Thyroid gland (tissue), 4 donors: ENCODE measurements around the gene WNT9A. TPM values are rescaled to one million over a fixed set of nuclear protein-coding genes. Genes with fewer than 3 reads are reported as not detected.

Experiments used
- DNase-seq, 2 donors: peaks; one replicate each; pipeline ENCODE4 v3.0.0-alpha.2; 2019
- H3K27ac ChIP-seq, 3 donors: fragments of 200-600 bp; sonication (generic); 1 replicate in 2 of 3; 2 replicates in 1 of 3; pipeline ENCODE4 v1.5.1; 2016 to 2019; ENCODE audit warnings: mild to moderate bottlenecking in 1 of 3, moderate library complexity in 1 of 3
- H3K27me3 ChIP-seq: fragments of 200-600 bp; sonication (generic); one replicate; pipeline ENCODE4 v1.5.1; 2019
- H3K36me3 ChIP-seq, 2 donors: fragments of 200-600 bp; sonication (generic); one replicate each; pipeline ENCODE4 v1.5.1; 2016 to 2019
- H3K4me1 ChIP-seq, 2 donors: fragments of 200-600 bp; sonication (generic); one replicate each; pipeline ENCODE4 v1.5.1; 2017 to 2019
- H3K4me3 ChIP-seq, 3 donors: fragments of 200-600 bp; sonication (generic); replicated peaks in 1 of 3; 1 replicate in 2 of 3; 2 replicates in 1 of 3; pipeline ENCODE4 v1.5.1; 2016; ENCODE audit warnings: mild to moderate bottlenecking in 1 of 3
- H3K9me3 ChIP-seq: fragments of 200-600 bp; sonication (generic); one replicate; pipeline ENCODE4 v1.5.1; 2017
- POLR2A ChIP-seq, 2 donors: fragments of 450-650 bp; IDR thresholded peaks; one replicate each; pipeline ENCODE4 v1.6.1; 2017; ENCODE audit warnings: antibody characterized with exemption in 2 of 2, mild to moderate bottlenecking in 2 of 2, moderate library complexity in 1 of 2
- WGBS, 2 donors: methylation state at CpG; one replicate each; pipeline ENCODE4 v1.1.5; 2017; 5-methylcytosine and 5-hydroxymethylcytosine counted together
- intact Hi-C: fragments of 100-400 bp; cut with DNase I; formaldehyde crosslinking; loops from one replicate; pipeline ENCODE4 v1.15.1; 2023
- total RNA-seq, 4 donors: library from RNA; depleted of rRNA; stranded (reverse); fragments of >200 nt; gene quantifications; one replicate each; pipeline ENCODE4 v1.2.3, GENCODE V29; 2016
- TF ChIP-seq, protein P1 (sequence below), 6 experiments: fragments of 200-600 bp in 3 of 6; fragments of 450-650 bp in 3 of 6; sonication (generic) in 3 of 6; IDR thresholded peaks; one replicate each; pipeline ENCODE4 v1.5.1; 2016 to 2019; ENCODE audit warnings: antibody characterized with exemption in 6 of 6, mild to moderate bottlenecking in 2 of 6, inconsistent platforms in 1 of 6, moderate library complexity in 1 of 6

WNT9A gene
- total RNA-seq, 4 donors from 2014 or later, result 2.5 to 4.3 (median 3.4) TPM

DNA sequence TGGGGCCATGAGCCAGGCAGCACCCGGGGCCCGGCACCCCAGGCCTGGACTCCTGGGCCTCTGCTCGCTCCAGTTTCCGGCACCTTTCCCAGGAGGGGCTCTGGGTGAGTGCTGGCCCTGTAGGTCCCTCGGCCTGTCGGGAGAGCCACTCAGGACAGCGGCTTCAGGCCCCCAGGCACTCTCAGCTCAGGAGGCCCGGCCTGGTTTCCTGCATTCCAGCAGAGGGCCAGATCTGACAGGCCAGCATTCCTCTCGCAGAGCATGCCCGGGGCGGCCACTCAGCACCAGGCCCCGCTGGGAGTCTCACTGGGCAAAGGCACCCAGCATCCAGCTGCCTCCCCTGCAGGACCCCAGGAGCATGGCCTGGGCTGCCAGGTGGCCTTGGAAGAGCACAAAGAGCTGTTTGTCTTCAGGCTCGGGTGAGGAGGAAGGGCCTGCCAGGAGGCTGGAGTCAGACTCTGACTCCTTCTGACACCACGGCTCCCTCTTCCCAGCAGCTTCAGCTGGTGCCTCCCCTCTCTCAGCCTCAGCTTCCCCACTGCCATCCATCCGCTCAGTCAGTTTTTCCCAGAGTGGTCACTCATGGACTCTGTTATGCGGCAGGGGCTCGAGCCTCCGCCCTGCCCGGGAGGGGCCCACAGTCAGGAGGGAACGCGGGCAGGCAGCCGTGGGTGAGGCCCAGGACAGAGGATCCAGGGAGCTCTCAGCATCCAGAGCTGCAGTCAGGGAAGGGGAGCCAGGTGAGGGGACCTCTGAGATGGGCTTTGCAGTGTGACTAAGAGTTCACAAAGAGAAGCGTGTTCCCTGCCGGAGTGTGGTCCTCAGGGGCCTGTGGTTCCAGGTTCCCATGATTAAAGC is 51.7 kb downstream of the WNT9A start:
- no peaks in the 10 kb centered on the region for H3K9me3 ChIP-seq
- H3K4me1 ChIP-seq, result no peaks in the 10 kb centered on the region
- intact Hi-C loops, result no loop called here
- H3K4me3 ChIP-seq, result no peak overlapping the region
- no peak overlapping the region for H3K27ac ChIP-seq
- TF ChIP-seq, protein P1, sequence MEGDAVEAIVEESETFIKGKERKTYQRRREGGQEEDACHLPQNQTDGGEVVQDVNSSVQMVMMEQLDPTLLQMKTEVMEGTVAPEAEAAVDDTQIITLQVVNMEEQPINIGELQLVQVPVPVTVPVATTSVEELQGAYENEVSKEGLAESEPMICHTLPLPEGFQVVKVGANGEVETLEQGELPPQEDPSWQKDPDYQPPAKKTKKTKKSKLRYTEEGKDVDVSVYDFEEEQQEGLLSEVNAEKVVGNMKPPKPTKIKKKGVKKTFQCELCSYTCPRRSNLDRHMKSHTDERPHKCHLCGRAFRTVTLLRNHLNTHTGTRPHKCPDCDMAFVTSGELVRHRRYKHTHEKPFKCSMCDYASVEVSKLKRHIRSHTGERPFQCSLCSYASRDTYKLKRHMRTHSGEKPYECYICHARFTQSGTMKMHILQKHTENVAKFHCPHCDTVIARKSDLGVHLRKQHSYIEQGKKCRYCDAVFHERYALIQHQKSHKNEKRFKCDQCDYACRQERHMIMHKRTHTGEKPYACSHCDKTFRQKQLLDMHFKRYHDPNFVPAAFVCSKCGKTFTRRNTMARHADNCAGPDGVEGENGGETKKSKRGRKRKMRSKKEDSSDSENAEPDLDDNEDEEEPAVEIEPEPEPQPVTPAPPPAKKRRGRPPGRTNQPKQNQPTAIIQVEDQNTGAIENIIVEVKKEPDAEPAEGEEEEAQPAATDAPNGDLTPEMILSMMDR (IDR thresholded peaks at IDR 0.05), result no peak
- TF ChIP-seq POLR2A (IDR thresholded peaks at IDR 0.05), result no peak
- 83 to 84% methylated on average over 9 to 14 of the region's 24 CpGs for WGBS, 2 donors
- no peaks in the 10 kb centered on the region for H3K36me3 ChIP-seq
- peak; percentile 1 for DNase-seq
- no peaks in the 10 kb centered on the region for H3K27me3 ChIP-seq

DNA sequence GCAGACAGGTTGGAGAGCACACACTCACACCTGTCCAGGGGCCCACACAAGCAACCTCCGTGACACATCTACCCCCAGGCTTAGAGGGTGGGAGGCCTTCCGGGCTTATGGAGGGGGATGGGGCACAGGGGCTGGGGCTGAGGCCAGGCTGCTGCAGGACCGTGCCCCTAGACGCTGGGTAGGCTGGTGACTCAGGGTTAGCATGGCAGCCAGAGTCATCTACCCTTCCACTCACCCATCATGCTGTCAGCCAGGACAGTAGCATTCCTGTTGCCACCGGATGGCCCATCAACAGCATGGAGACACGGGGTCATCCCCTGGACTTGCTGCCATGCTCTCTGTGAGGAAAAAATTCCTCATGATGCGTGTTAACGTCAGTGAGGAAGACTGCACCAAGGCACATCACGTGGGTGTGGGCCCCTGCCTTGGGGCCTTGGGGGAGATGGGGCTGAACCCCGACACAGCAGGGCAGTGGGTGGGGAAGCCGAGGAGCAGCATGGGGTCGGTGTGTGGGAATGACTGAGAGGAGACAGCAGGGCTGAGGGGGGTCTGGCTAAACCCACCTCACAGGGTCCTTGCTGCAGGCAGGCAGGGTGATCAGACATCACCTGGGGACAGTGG is 52.8 kb downstream of the WNT9A start:
- intact Hi-C loops, result no loop called here
- WGBS, 2 donors, result 91 to 92% methylated on average over 8 to 11 of the region's 12 CpGs
- DNase-seq, result peak in 1 of 2 donors; percentile 0
- Histone ChIP-seq H3K27me3 (no peaks in the 10 kb centered on the region), H3K27ac (no peak overlapping the region), H3K9me3 (no peaks in the 10 kb centered on the region), H3K36me3 (no peaks in the 10 kb centered on the region), H3K4me1 (no peaks in the 10 kb centered on the region), H3K4me3 (no peak overlapping the region)
- TF ChIP-seq, protein P1 (IDR thresholded peaks at IDR 0.05), result no peak

DNA sequence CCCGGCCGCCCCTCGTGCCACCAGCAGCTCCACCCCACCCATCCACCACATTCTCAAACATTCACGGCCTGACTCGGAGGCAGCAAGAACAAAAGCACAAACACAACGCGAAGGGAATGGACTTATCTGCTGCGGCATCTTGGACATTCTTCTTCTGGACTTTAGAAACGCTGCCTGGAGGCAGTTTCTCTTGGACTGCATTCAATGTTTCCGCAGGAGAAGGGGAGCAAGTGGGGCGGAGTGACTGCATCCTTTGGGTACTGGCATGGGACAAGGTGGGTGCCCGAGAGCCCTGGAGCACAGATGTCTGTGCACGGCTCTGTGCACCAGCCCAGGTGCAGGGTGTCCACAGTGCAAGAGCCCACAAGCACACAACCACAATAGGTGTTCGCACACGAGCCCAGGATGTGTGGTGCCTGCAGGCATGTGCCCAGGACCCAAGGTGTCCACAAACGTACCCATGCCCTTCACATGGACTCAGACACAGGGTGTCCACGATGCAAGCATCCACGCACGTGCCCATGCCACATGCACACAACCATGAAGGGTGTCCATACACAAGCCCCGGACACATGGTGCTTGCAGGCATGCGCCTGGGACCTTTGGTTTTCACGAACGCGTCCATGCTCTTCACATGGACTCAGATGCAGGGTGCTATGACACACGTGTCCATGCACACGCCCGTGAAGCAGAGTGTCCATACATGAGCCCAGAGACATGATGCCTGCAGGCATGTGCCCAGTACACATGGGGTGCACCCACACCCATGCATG is 53.6 kb downstream of the WNT9A start:
- no peaks in the 10 kb centered on the region for H3K9me3 ChIP-seq
- 83 to 84% methylated on average over 24 of the region's 27 CpGs for WGBS, 2 donors
- TF ChIP-seq POLR2A (IDR thresholded peaks at IDR 0.05), result no peak
- TF ChIP-seq, protein P1 (IDR thresholded peaks at IDR 0.05), result no peak
- intact Hi-C loops, result no loop called here
- no peaks in the 10 kb centered on the region for H3K27me3 ChIP-seq
- H3K4me1 ChIP-seq, result no peaks in the 10 kb centered on the region
- no peaks in the 10 kb centered on the region for H3K36me3 ChIP-seq
- H3K4me3 ChIP-seq, result no peak overlapping the region
- H3K27ac ChIP-seq, result no peak overlapping the region
- DNase-seq, result peak in 1 of 2 donors; percentile 0

DNA sequence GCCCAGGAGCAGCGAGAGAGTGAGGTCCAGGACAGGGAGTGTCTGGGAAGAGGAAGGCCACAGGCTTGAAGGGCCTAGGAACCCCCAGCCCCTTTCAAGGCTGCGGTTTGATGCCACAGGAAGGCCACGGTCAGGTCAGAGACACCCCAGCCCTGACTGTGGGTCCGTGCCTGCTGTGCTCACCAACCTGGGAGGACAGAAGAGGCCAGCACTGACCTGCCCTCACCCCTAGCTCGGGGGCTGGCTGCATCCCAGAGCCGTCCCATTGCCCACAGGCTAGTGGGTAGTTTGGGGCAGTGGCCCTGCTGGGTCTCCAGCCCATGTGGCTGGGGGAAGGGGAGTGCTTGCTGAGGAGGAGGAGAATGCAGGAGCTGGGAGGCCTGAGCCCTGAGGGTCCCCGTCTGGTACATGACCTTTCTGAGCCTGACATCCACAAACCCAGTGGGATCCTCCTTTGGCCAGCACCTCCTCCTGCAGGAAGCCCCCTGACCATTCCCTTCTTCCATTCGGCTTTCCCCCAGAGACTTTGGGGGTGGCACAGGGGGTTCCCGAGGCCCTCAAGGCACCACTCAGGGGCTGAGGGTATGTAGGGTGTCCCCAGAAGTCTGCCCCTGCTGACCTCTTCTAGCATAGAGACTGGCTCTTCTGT is 54.3 kb downstream of the WNT9A start:
- peak in 1 of 2 donors; percentile 0 for DNase-seq
- Histone ChIP-seq H3K4me3 (no peak overlapping the region), H3K27ac (no peak overlapping the region), H3K27me3 (no peaks in the 10 kb centered on the region), H3K9me3 (no peaks in the 10 kb centered on the region), H3K36me3 (no peaks in the 10 kb centered on the region), H3K4me1 (no peaks in the 10 kb centered on the region)
- no peak for TF ChIP-seq POLR2A (IDR thresholded peaks at IDR 0.05)
- TF ChIP-seq, protein P1 (IDR thresholded peaks at IDR 0.05), result no peak
- 84 to 91% methylated on average over 8 to 9 of the region's 9 CpGs for WGBS, 2 donors
- intact Hi-C loops, result no loop called here
